ENCODE data around the gene THEM4.
A peak's percentile ranks its signal among the peaks of the same experiment; 100 is the strongest.

The THEM4 gene

DNA sequence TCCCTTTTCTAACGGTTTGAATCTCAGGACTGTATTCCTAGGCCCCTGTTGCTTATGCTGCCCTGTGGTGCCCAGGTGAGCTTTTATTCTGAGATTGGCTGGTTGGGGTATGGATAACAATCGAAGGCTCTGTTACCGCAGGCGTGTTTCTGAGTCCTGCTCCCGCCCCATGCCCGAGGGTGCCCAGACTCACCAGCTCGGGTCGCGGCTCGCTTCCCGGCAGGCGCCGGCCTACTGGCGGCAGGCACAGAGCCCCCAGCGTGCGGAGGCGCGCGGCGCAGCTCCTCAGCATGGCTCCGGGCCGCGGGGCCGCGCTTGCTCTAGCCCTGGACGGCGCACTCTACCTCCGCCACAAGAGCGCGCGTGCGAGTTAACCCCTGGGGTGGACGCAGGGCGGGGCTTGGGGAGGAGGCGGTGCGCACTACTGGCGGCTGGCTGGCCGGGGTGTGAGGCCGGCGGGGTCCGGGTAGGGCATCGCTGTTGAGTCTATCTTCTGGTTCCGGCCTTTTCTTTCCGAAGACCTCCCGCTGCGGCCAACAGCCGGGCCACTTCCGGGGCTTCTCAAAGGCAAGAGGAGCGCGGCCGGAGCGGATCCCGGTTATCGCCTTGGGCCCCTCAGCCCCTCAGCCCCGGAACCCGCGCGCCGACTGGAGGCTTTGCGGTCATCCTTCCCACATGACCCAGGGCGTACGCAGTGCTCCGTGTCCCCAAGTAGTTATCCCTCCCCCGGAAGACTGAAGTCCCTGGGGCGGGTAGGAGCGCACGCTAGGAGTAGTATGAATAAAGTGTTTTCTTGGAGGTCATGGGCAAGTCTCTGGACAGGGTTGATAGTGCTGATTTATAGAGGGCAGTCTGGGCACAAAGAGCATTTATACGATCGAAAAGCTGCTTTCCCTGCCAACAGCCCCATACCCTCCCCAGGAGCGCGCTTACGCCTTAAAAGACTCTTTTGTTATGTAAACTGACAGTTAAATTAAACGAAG, at the start of gene THEM4:
Gene THEM4, minus strand, starts transcription at position 345 of the 983 bp plus-strand sequence. Its CDS starts 53 bp downstream, at position 292.
- peak; percentile 97 for DNase-seq (ENCODE audit: extremely low spot score)
- TF ChIP-seq, protein P1, sequence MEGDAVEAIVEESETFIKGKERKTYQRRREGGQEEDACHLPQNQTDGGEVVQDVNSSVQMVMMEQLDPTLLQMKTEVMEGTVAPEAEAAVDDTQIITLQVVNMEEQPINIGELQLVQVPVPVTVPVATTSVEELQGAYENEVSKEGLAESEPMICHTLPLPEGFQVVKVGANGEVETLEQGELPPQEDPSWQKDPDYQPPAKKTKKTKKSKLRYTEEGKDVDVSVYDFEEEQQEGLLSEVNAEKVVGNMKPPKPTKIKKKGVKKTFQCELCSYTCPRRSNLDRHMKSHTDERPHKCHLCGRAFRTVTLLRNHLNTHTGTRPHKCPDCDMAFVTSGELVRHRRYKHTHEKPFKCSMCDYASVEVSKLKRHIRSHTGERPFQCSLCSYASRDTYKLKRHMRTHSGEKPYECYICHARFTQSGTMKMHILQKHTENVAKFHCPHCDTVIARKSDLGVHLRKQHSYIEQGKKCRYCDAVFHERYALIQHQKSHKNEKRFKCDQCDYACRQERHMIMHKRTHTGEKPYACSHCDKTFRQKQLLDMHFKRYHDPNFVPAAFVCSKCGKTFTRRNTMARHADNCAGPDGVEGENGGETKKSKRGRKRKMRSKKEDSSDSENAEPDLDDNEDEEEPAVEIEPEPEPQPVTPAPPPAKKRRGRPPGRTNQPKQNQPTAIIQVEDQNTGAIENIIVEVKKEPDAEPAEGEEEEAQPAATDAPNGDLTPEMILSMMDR (IDR thresholded peaks at IDR 0.05; ENCODE audit: control extremely low read depth, extremely low read depth, low read depth, missing control alignments), result peak; percentile 42
- CTCF ChIA-PET, result interaction anchor here (0.7 to 4.3 kb wide), 15 partner anchors 8 to 120 kb away, joined by 3 to 25 read pairs (median 4); partner anchors contain the start of gene TDRKH
- POLR2A ChIA-PET, result interaction anchor here (0.7 kb wide), 1 partner anchor 32 kb away, joined by 5 read pairs; no protein-coding TSS in a partner anchor

DNA sequence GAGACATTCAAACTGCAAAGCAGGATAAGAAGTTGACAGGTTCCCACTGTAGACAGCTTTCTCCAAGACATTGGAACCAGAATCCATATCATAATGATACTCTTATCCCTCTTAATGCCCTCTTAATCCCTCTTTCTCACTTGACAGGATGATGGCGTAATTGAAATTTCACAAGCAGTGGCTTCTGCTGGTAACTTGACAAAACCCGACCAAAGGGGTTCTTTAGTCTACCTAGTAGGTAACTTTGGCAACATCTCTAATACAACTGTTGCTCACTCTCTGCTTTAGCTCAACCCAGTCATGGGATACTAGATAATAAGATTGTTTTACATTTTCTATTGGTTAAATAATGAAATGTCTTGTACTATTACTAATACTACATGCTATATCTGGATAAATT, 49.6 kb upstream of the THEM4 start:
- ChIA-PET CTCF (interaction anchor here (0.8 to 1.0 kb wide), 2 partner anchors 9 to 41 kb away, joined by 3 to 4 read pairs; no protein-coding TSS in a partner anchor), POLR2A (no interaction called here)
- TF ChIP-seq, protein P1 (IDR thresholded peaks at IDR 0.05; ENCODE audit: control extremely low read depth, extremely low read depth, low read depth, missing control alignments), result no peak
- no peak for DNase-seq (ENCODE audit: extremely low spot score)

DNA sequence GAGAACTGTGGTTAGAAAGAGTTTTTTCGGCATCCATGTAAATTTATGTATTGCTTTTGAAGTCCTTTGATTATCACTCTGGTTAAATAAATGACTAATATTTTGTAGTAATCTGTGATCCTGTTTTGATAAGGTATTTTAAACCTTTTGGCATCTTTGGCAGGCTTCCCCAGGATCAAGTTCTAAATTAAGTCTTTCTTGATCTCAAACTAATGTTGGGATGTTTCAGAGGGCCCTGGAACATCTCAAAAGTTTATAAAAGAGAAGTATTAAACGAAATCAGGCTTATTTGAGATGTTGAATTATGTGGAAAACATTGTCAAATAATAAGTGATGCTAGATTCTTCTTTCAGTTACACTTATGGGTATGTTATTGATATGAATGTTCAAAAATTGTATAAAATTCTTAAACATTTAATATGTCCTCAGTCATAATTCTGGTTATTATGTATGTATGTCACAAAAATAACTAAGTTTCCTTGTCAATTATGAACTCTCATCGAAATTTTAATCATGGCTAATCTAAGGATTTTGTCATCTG, 47.7 kb upstream of the THEM4 start:
- POLR2A ChIA-PET, result no interaction called here
- CTCF ChIA-PET, result no interaction called here
- TF ChIP-seq, protein P1 (IDR thresholded peaks at IDR 0.05; ENCODE audit: control extremely low read depth, extremely low read depth, low read depth, missing control alignments), result no peak
- no peak for DNase-seq (ENCODE audit: extremely low spot score)

DNA sequence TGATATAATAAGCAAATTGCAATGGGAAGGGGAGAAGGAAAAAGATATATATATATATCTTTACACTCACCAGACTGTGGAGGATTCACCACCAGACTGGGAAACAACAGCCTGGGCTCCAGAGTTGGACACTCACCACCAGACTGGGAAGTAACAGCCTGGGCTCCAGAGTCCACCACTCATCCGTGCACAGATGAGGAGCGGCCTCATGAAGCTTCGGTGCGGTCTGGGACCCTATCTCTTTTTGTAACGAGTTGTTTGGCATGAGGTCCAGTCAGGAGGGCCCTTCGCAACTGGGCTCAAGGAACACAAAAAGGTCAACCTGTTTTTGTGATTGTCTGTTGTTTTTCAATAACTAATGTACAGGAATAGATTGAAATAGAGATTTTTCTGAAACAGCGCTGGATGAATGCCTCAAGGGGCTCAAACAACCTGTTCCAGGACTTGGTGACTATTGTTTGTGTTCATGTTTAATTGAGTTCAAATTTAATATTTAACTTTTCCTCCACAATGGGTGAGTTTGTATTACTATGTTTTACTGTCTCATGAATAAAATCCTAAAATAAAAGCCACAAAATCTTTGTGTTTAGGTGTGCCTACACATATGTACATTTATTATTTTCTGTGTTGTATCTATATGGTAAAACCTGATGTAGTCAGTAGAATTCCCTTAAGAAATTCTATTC, 44.2 kb upstream of the THEM4 start:
- DNase-seq (ENCODE audit: extremely low spot score), result no peak
- ChIA-PET CTCF (interaction anchor here (1.0 to 1.6 kb wide), 2 partner anchors 14 to 19 kb away, joined by 4 to 5 read pairs; no protein-coding TSS in a partner anchor), POLR2A (no interaction called here)
- TF ChIP-seq, protein P1 (IDR thresholded peaks at IDR 0.05; ENCODE audit: control extremely low read depth, extremely low read depth, low read depth, missing control alignments), result no peak

DNA sequence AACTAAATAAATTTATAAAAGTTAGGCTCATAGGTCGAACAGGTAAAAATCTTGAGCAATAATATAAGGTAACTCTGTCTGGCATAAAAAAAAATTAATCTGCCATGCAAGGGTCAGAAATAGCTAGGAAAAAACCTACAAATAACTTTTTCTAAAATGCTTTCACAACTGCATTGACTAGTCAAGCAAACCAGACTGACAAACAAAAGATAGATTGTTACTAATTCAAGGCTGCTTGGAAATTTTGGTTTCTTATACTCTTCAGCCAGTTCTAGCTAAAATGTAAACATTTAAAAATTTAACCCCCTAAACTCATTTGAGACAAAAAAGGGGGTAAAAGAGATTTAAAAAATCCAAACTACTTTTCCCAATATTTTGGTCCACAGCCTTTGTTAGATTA, 43.5 kb upstream of the THEM4 start:
- TF ChIP-seq, protein P1 (IDR thresholded peaks at IDR 0.05; ENCODE audit: control extremely low read depth, extremely low read depth, low read depth, missing control alignments), result no peak
- ChIA-PET POLR2A (no interaction called here), CTCF (interaction anchor here (1.1 to 1.2 kb wide), 2 partner anchors 15 to 61 kb away, joined by 3 read pairs; no protein-coding TSS in a partner anchor)
- no peak for DNase-seq (ENCODE audit: extremely low spot score)

All from GM10248 (cell line).